ENCODE measurements around the gene LSM7.

GRCh38 chr19:2356036-2356646 is 27.8 kb upstream of the LSM7 start:
- TF ChIP-seq CTCF (conservative IDR thresholded peaks at IDR 0.05; ENCODE audit: low read depth, low read length) = no peak
- no peak for TF ChIP-seq EZH2 (IDR thresholded peaks at IDR 0.05; ENCODE audit: borderline replicate concordance, low read depth, low read length, poor library complexity, severe bottlenecking)
